T-helper 2 cell treated with Interferon-gamma antibody and Interleukin-4, amounts not matched to agents 5 μg/mL and 100 μg/mL, for 36 hours (primary cell): ENCODE data around the gene PLA2G4A.

Experiments used
- DNase-seq: peaks from one replicate; pipeline ENCODE4 v3.0.0; 2021; ENCODE audit warnings: low spot score
- H3K27ac Mint-ChIP-seq: one replicate; pipeline ENCODE4 v1.8.0; 2021; ENCODE audit warnings: mild to moderate bottlenecking, mixed read lengths
- H3K27me3 Mint-ChIP-seq: one replicate; pipeline ENCODE4 v1.8.0; 2021; ENCODE audit warnings: low read depth, mixed read lengths
- H3K36me3 Mint-ChIP-seq: one replicate; pipeline ENCODE4 v1.8.0; 2021; ENCODE audit warnings: low read depth, mixed read lengths
- H3K4me1 Mint-ChIP-seq: one replicate; pipeline ENCODE4 v1.8.0; 2021; ENCODE audit warnings: low read depth, mixed read lengths
- H3K4me3 Mint-ChIP-seq: one replicate; pipeline ENCODE4 v1.8.0; 2022; ENCODE audit warnings: mild to moderate bottlenecking, moderate library complexity, mixed read lengths
- H3K9me3 Mint-ChIP-seq: one replicate; pipeline ENCODE4 v1.8.0; 2021; ENCODE audit warnings: mixed read lengths

PLA2G4A gene

GRCh38 chr1:186967656-186968394 is 139.1 kb downstream of the PLA2G4A start:
- Mint-ChIP-seq H3K4me3 (no peak overlapping the region), H3K36me3 (no peaks in the 10 kb centered on the region), H3K27me3 (no peaks in the 10 kb centered on the region), H3K4me1 (no peaks in the 10 kb centered on the region), H3K27ac (no peak overlapping the region), H3K9me3 (no peaks in the 10 kb centered on the region)
- DNase-seq: no peak

- Mint-ChIP-seq H3K27me3 (no peaks in the 10 kb centered on the region), H3K9me3 (no peaks in the 10 kb centered on the region), H3K36me3 (no peaks in the 10 kb centered on the region), H3K4me1 (no peaks in the 10 kb centered on the region), H3K27ac (no peak overlapping the region), H3K4me3 (no peak overlapping the region)
- DNase-seq: no peak
These were observed 146.0 kb downstream of the PLA2G4A start for GRCh38 chr1:186974774-186975181.

- H3K4me1 Mint-ChIP-seq: no peaks in the 10 kb centered on the region
- DNase-seq: no peak
- H3K27me3 Mint-ChIP-seq: no peaks in the 10 kb centered on the region
- no peak overlapping the region for H3K27ac Mint-ChIP-seq
- H3K36me3 Mint-ChIP-seq: no peaks in the 10 kb centered on the region
- H3K4me3 Mint-ChIP-seq: no peak overlapping the region
- H3K9me3 Mint-ChIP-seq: no peaks in the 10 kb centered on the region
These were observed 146.5 kb downstream of the PLA2G4A start for GRCh38 chr1:186975220-186975619.

- DNase-seq: no peak
- no peak overlapping the region for H3K4me3 Mint-ChIP-seq
- no peaks in the 10 kb centered on the region for H3K27me3 Mint-ChIP-seq
- H3K27ac Mint-ChIP-seq: no peak overlapping the region
- H3K9me3 Mint-ChIP-seq: no peaks in the 10 kb centered on the region
- H3K36me3 Mint-ChIP-seq: no peaks in the 10 kb centered on the region
- H3K4me1 Mint-ChIP-seq: no peaks in the 10 kb centered on the region
These were observed 148.0 kb downstream of the PLA2G4A start for GRCh38 chr1:186976700-186977099.

- Mint-ChIP-seq H3K4me1 (no peaks in the 10 kb centered on the region), H3K9me3 (no peaks in the 10 kb centered on the region), H3K4me3 (no peak overlapping the region), H3K27ac (no peak overlapping the region), H3K36me3 (no peaks in the 10 kb centered on the region), H3K27me3 (no peaks in the 10 kb centered on the region)
- no peak for DNase-seq
These were observed 148.7 kb downstream of the PLA2G4A start for GRCh38 chr1:186977266-186977957.

GRCh38 chr1:186978596-186979556 is 150.1 kb downstream of the PLA2G4A start:
- Mint-ChIP-seq H3K36me3 (no peaks in the 10 kb centered on the region), H3K27me3 (no peaks in the 10 kb centered on the region), H3K27ac (no peak overlapping the region), H3K4me1 (no peaks in the 10 kb centered on the region), H3K4me3 (no peak overlapping the region), H3K9me3 (no peaks in the 10 kb centered on the region)
- DNase-seq: no peak

- Mint-ChIP-seq H3K27me3 (no peaks in the 10 kb centered on the region), H3K4me1 (no peaks in the 10 kb centered on the region), H3K4me3 (no peak overlapping the region), H3K9me3 (no peaks in the 10 kb centered on the region), H3K27ac (no peak overlapping the region), H3K36me3 (no peaks in the 10 kb centered on the region)
- no peak for DNase-seq
These were observed 151.7 kb downstream of the PLA2G4A start for GRCh38 chr1:186980400-186980799.

- H3K9me3 Mint-ChIP-seq: no peaks in the 10 kb centered on the region
- no peaks in the 10 kb centered on the region for H3K36me3 Mint-ChIP-seq
- no peak overlapping the region for H3K27ac Mint-ChIP-seq
- no peaks in the 10 kb centered on the region for H3K4me1 Mint-ChIP-seq
- DNase-seq: no peak
- no peaks in the 10 kb centered on the region for H3K27me3 Mint-ChIP-seq
- H3K4me3 Mint-ChIP-seq: no peak overlapping the region
These were observed 153.4 kb downstream of the PLA2G4A start for GRCh38 chr1:186982116-186982515.

- Mint-ChIP-seq H3K27me3 (no peaks in the 10 kb centered on the region), H3K4me3 (no peak overlapping the region), H3K4me1 (no peaks in the 10 kb centered on the region), H3K36me3 (no peaks in the 10 kb centered on the region), H3K9me3 (no peaks in the 10 kb centered on the region), H3K27ac (no peak overlapping the region)
- no peak for DNase-seq
These were observed 154.6 kb downstream of the PLA2G4A start for GRCh38 chr1:186983327-186983726.

- DNase-seq: no peak
- Mint-ChIP-seq H3K4me1 (no peaks in the 10 kb centered on the region), H3K4me3 (no peak overlapping the region), H3K9me3 (no peaks in the 10 kb centered on the region), H3K27me3 (peaks cover 3% of the 10 kb centered on the region), H3K27ac (no peak overlapping the region), H3K36me3 (no peaks in the 10 kb centered on the region)
These were observed 156.2 kb downstream of the PLA2G4A start for GRCh38 chr1:186984959-186985358.

- Mint-ChIP-seq H3K4me3 (no peak overlapping the region), H3K4me1 (no peaks in the 10 kb centered on the region)
- DNase-seq: no peak
These were observed 157.2 kb downstream of the PLA2G4A start for GRCh38 chr1:186985889-186986491.

GRCh38 chr1:186987065-186987464 is 158.3 kb downstream of the PLA2G4A start:
- Mint-ChIP-seq H3K4me1 (no peaks in the 10 kb centered on the region), H3K4me3 (no peak overlapping the region), H3K27me3 (peaks cover 3% of the 10 kb centered on the region), H3K27ac (no peak overlapping the region), H3K36me3 (no peaks in the 10 kb centered on the region), H3K9me3 (no peaks in the 10 kb centered on the region)
- DNase-seq: no peak

More at GRCh38 chr1:186985889-186986491, 157.2 kb downstream of the PLA2G4A start:
- H3K27ac Mint-ChIP-seq: no peak overlapping the region
- peaks cover 3% of the 10 kb centered on the region for H3K27me3 Mint-ChIP-seq
- H3K9me3 Mint-ChIP-seq: no peaks in the 10 kb centered on the region
- no peaks in the 10 kb centered on the region for H3K36me3 Mint-ChIP-seq

GRCh38 chr1:186987769-186988168 is 159.0 kb downstream of the PLA2G4A start:
- Mint-ChIP-seq H3K27me3 (peaks cover 3% of the 10 kb centered on the region), H3K27ac (no peak overlapping the region), H3K9me3 (no peaks in the 10 kb centered on the region), H3K4me1 (no peaks in the 10 kb centered on the region), H3K36me3 (no peaks in the 10 kb centered on the region), H3K4me3 (no peak overlapping the region)
- no peak for DNase-seq
